Measurements from ENCODE around the gene BID.

BID gene

GRCh38 chr22:17724241-17724640 lies 50.0 kb downstream of the BID start:
- H3K4me1 ChIP-seq (ENCODE audit: insufficient read depth, low read length), result no peaks in the 10 kb centered on the region
- peaks cover 24% of the 10 kb centered on the region for H3K36me3 ChIP-seq (ENCODE audit: insufficient read depth, low read depth, low read length)
- H3K4me3 ChIP-seq (ENCODE audit: low read length), result no peak overlapping the region
- no peak overlapping the region for H3K27ac ChIP-seq (ENCODE audit: low read length)
- H3K9ac ChIP-seq (ENCODE audit: low read depth, low read length), result no peak overlapping the region
- no peaks in the 10 kb centered on the region for H3K27me3 ChIP-seq (ENCODE audit: insufficient read depth, low read length)
- no peaks in the 10 kb centered on the region for H3K9me3 ChIP-seq (ENCODE audit: insufficient read depth, low read depth, low read length)

- Histone ChIP-seq H3K9me3 (ENCODE audit: insufficient read depth, low read depth, low read length) (no peaks in the 10 kb centered on the region), H3K27me3 (ENCODE audit: insufficient read depth, low read length) (no peaks in the 10 kb centered on the region), H3K36me3 (ENCODE audit: insufficient read depth, low read depth, low read length) (no peaks in the 10 kb centered on the region), H3K4me3 (ENCODE audit: low read length) (no peak overlapping the region), H3K4me1 (ENCODE audit: insufficient read depth, low read length) (no peaks in the 10 kb centered on the region), H3K9ac (ENCODE audit: low read depth, low read length) (no peak overlapping the region), H3K27ac (ENCODE audit: low read length) (no peak overlapping the region)
Measured at GRCh38 chr22:17719911-17720310, 54.4 kb downstream of the BID start.

- Histone ChIP-seq H3K9ac (ENCODE audit: low read depth, low read length) (no peak overlapping the region), H3K4me1 (ENCODE audit: insufficient read depth, low read length) (no peaks in the 10 kb centered on the region), H3K36me3 (ENCODE audit: insufficient read depth, low read depth, low read length) (no peaks in the 10 kb centered on the region), H3K27me3 (ENCODE audit: insufficient read depth, low read length) (no peaks in the 10 kb centered on the region), H3K4me3 (ENCODE audit: low read length) (no peak overlapping the region), H3K27ac (ENCODE audit: low read length) (no peak overlapping the region), H3K9me3 (ENCODE audit: insufficient read depth, low read depth, low read length) (no peaks in the 10 kb centered on the region)
Measured at GRCh38 chr22:17717708-17718107, 56.6 kb downstream of the BID start.

GRCh38 chr22:17716529-17716928 lies 57.7 kb downstream of the BID start:
- Histone ChIP-seq H3K27ac (ENCODE audit: low read length) (no peak overlapping the region), H3K9ac (ENCODE audit: low read depth, low read length) (no peak overlapping the region), H3K27me3 (ENCODE audit: insufficient read depth, low read length) (no peaks in the 10 kb centered on the region)

GRCh38 chr22:17712441-17712840 lies 61.8 kb downstream of the BID start:
- Histone ChIP-seq H3K4me1 (ENCODE audit: insufficient read depth, low read length) (no peaks in the 10 kb centered on the region), H3K4me3 (ENCODE audit: low read length) (no peak overlapping the region), H3K9me3 (ENCODE audit: insufficient read depth, low read depth, low read length) (no peaks in the 10 kb centered on the region), H3K9ac (ENCODE audit: low read depth, low read length) (no peak overlapping the region), H3K36me3 (ENCODE audit: insufficient read depth, low read depth, low read length) (no peaks in the 10 kb centered on the region), H3K27ac (ENCODE audit: low read length) (no peak overlapping the region), H3K27me3 (ENCODE audit: insufficient read depth, low read length) (no peaks in the 10 kb centered on the region)

More at GRCh38 chr22:17716529-17716928, 57.7 kb downstream of the BID start:
- no peaks in the 10 kb centered on the region for H3K9me3 ChIP-seq (ENCODE audit: insufficient read depth, low read depth, low read length)
- no peaks in the 10 kb centered on the region for H3K36me3 ChIP-seq (ENCODE audit: insufficient read depth, low read depth, low read length)
- H3K4me1 ChIP-seq (ENCODE audit: insufficient read depth, low read length), result no peaks in the 10 kb centered on the region
- no peak overlapping the region for H3K4me3 ChIP-seq (ENCODE audit: low read length)

- no peaks in the 10 kb centered on the region for H3K36me3 ChIP-seq (ENCODE audit: insufficient read depth, low read depth, low read length)
- H3K27me3 ChIP-seq (ENCODE audit: insufficient read depth, low read length), result no peaks in the 10 kb centered on the region
- H3K4me3 ChIP-seq (ENCODE audit: low read length), result no peak overlapping the region
- no peak overlapping the region for H3K27ac ChIP-seq (ENCODE audit: low read length)
- peaks cover 4% of the 10 kb centered on the region; the same call in 1 of the 2 replicates for H3K4me1 ChIP-seq (ENCODE audit: insufficient read depth, low read length)
- no peak overlapping the region for H3K9ac ChIP-seq (ENCODE audit: low read depth, low read length)
- H3K9me3 ChIP-seq (ENCODE audit: insufficient read depth, low read depth, low read length), result no peaks in the 10 kb centered on the region
Measured at GRCh38 chr22:17710023-17710422, 64.2 kb downstream of the BID start.

- Histone ChIP-seq H3K4me3 (ENCODE audit: low read length) (no peak overlapping the region), H3K9ac (ENCODE audit: low read depth, low read length) (no peak overlapping the region), H3K36me3 (ENCODE audit: insufficient read depth, low read depth, low read length) (peaks cover 17% of the 10 kb centered on the region; the same call in 1 of the 2 replicates), H3K4me1 (ENCODE audit: insufficient read depth, low read length) (peaks cover 4% of the 10 kb centered on the region; the same call in 1 of the 2 replicates), H3K27ac (ENCODE audit: low read length) (no peak overlapping the region), H3K27me3 (ENCODE audit: insufficient read depth, low read length) (no peaks in the 10 kb centered on the region), H3K9me3 (ENCODE audit: insufficient read depth, low read depth, low read length) (no peaks in the 10 kb centered on the region)
Measured at GRCh38 chr22:17707526-17707925, 66.7 kb downstream of the BID start.

- Histone ChIP-seq H3K27ac (ENCODE audit: low read length) (no peak overlapping the region), H3K4me3 (ENCODE audit: low read length) (no peak overlapping the region), H3K27me3 (ENCODE audit: insufficient read depth, low read length) (no peaks in the 10 kb centered on the region)
Measured at GRCh38 chr22:17706947-17707346, 67.3 kb downstream of the BID start.

GRCh38 chr22:17705951-17706900 lies 68.0 kb downstream of the BID start:
- Histone ChIP-seq H3K9me3 (ENCODE audit: insufficient read depth, low read depth, low read length) (no peaks in the 10 kb centered on the region), H3K27ac (ENCODE audit: low read length) (no peak overlapping the region)

More at GRCh38 chr22:17706947-17707346, 67.3 kb downstream of the BID start:
- peaks cover 4% of the 10 kb centered on the region; the same call in 1 of the 2 replicates for H3K4me1 ChIP-seq (ENCODE audit: insufficient read depth, low read length)
- peaks cover 17% of the 10 kb centered on the region; the same call in 1 of the 2 replicates for H3K36me3 ChIP-seq (ENCODE audit: insufficient read depth, low read depth, low read length)
- no peaks in the 10 kb centered on the region for H3K9me3 ChIP-seq (ENCODE audit: insufficient read depth, low read depth, low read length)
- no peak overlapping the region for H3K9ac ChIP-seq (ENCODE audit: low read depth, low read length)

GRCh38 chr22:17705546-17705945 lies 68.7 kb downstream of the BID start:
- H3K36me3 ChIP-seq (ENCODE audit: insufficient read depth, low read depth, low read length), result peaks cover 17% of the 10 kb centered on the region; the same call in 1 of the 2 replicates
- no peak overlapping the region for H3K27ac ChIP-seq (ENCODE audit: low read length)
- H3K4me1 ChIP-seq (ENCODE audit: insufficient read depth, low read length), result peaks cover 13% of the 10 kb centered on the region
- no peaks in the 10 kb centered on the region for H3K9me3 ChIP-seq (ENCODE audit: insufficient read depth, low read depth, low read length)
- H3K9ac ChIP-seq (ENCODE audit: low read depth, low read length), result no peak overlapping the region
- H3K27me3 ChIP-seq (ENCODE audit: insufficient read depth, low read length), result no peaks in the 10 kb centered on the region
- no peak overlapping the region for H3K4me3 ChIP-seq (ENCODE audit: low read length)

More at GRCh38 chr22:17705951-17706900, 68.0 kb downstream of the BID start:
- peak overlapping the region; percentile 48; the same call in 1 of the 2 replicates for H3K9ac ChIP-seq (ENCODE audit: low read depth, low read length)
- no peak overlapping the region for H3K4me3 ChIP-seq (ENCODE audit: low read length)
- H3K4me1 ChIP-seq (ENCODE audit: insufficient read depth, low read length), result peaks cover 7% of the 10 kb centered on the region
- H3K27me3 ChIP-seq (ENCODE audit: insufficient read depth, low read length), result no peaks in the 10 kb centered on the region
- H3K36me3 ChIP-seq (ENCODE audit: insufficient read depth, low read depth, low read length), result peaks cover 17% of the 10 kb centered on the region; the same call in 1 of the 2 replicates

GRCh38 chr22:17703811-17704210 lies 70.5 kb downstream of the BID start:
- H3K27ac ChIP-seq (ENCODE audit: low read length), result no peak overlapping the region
- H3K27me3 ChIP-seq (ENCODE audit: insufficient read depth, low read length), result no peaks in the 10 kb centered on the region
- peaks cover 24% of the 10 kb centered on the region for H3K4me1 ChIP-seq (ENCODE audit: insufficient read depth, low read length)
- no peak overlapping the region for H3K9ac ChIP-seq (ENCODE audit: low read depth, low read length)
- no peaks in the 10 kb centered on the region for H3K9me3 ChIP-seq (ENCODE audit: insufficient read depth, low read depth, low read length)
- peaks cover 17% of the 10 kb centered on the region; the same call in 1 of the 2 replicates for H3K36me3 ChIP-seq (ENCODE audit: insufficient read depth, low read depth, low read length)
- no peak overlapping the region for H3K4me3 ChIP-seq (ENCODE audit: low read length)

GRCh38 chr22:17700778-17701177 lies 73.5 kb downstream of the BID start:
- Histone ChIP-seq H3K36me3 (ENCODE audit: insufficient read depth, low read depth, low read length) (peaks cover 17% of the 10 kb centered on the region; the same call in 1 of the 2 replicates), H3K9me3 (ENCODE audit: insufficient read depth, low read depth, low read length) (no peaks in the 10 kb centered on the region), H3K4me3 (ENCODE audit: low read length) (peak overlapping the region; percentile 46; the same call in 1 of the 2 replicates), H3K4me1 (ENCODE audit: insufficient read depth, low read length) (peaks cover 20% of the 10 kb centered on the region), H3K27ac (ENCODE audit: low read length) (no peak overlapping the region), H3K9ac (ENCODE audit: low read depth, low read length) (no peak overlapping the region), H3K27me3 (ENCODE audit: insufficient read depth, low read length) (no peaks in the 10 kb centered on the region)

All from iPS-20b (cell line).